ENCODE results near the gene LGALSL.

DNA sequence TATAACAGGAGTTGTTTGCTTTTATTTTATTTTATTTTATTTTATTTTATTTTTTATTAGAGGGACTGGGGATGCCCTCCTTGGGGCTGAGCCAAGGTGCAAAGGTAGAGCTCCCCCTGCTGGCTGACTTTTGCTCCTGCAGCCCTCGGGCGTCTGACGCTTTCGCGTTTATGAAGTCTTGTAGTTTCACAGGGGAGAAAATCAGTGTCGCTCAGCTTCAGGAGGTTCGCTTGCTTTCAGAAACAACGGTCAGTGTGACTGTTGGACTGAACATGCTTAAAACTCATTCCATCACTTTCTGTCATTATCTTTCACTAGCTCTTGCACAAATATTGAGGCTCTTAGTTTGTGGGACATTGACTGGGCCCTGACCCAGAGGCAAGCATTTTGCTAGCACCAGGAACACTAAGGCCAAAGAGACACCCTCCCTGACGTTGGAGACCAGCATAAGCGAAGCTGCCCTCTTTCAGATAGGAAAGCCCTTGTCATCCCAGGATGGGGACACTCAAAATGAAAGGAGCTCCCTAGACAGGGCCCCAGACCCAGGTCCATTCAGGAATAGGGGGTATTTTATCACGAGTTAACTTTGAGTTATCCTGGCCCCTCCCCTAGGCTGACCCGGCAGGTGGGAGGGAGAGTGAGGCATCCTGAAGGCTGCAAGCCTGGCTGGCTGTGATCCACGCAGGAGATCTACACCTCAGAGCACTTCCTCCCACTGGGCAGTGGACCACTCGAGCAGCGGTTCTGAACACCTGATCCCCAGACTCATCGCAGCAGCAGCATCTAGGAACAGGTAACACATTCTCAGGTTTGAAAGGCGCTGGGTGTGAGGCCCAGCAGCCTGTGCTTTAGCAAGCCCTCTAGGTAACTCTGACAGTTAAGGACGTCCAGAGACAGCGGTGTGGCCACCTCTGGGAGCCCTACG, 34.4 kb downstream of the LGALSL start:
- TF ChIP-seq POLR2A (IDR thresholded peaks at IDR 0.05) (no peak), POLR2AphosphoS5 (IDR thresholded peaks at IDR 0.05) (no peak)
- TF ChIP-seq, protein P1, sequence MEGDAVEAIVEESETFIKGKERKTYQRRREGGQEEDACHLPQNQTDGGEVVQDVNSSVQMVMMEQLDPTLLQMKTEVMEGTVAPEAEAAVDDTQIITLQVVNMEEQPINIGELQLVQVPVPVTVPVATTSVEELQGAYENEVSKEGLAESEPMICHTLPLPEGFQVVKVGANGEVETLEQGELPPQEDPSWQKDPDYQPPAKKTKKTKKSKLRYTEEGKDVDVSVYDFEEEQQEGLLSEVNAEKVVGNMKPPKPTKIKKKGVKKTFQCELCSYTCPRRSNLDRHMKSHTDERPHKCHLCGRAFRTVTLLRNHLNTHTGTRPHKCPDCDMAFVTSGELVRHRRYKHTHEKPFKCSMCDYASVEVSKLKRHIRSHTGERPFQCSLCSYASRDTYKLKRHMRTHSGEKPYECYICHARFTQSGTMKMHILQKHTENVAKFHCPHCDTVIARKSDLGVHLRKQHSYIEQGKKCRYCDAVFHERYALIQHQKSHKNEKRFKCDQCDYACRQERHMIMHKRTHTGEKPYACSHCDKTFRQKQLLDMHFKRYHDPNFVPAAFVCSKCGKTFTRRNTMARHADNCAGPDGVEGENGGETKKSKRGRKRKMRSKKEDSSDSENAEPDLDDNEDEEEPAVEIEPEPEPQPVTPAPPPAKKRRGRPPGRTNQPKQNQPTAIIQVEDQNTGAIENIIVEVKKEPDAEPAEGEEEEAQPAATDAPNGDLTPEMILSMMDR (IDR thresholded peaks at IDR 0.05): peak; percentile 96 to 99 (median 98)

All from transverse colon (tissue), 4 donors.